NB4 (cell line): ENCODE measurements around the gene JAZF1.

Source experiments
- POLR2A ChIP-seq: IDR thresholded peaks from 2 replicates; pipeline ENCODE4 v1.6.1; 2011; ENCODE audit warnings: mild to moderate bottlenecking; ENCODE audit not compliant: insufficient read length; ENCODE audit errors: extremely low read depth
- TF ChIP-seq, protein P1 (sequence below): IDR thresholded peaks from 2 replicates; pipeline ENCODE4 v1.6.1; 2011; ENCODE audit warnings: low read depth, low read length
- TF ChIP-seq, protein P2 (sequence below): IDR thresholded peaks from one replicate; pipeline ENCODE4 v1.5.1; 2012; ENCODE audit warnings: low read depth, low read length

DNA sequence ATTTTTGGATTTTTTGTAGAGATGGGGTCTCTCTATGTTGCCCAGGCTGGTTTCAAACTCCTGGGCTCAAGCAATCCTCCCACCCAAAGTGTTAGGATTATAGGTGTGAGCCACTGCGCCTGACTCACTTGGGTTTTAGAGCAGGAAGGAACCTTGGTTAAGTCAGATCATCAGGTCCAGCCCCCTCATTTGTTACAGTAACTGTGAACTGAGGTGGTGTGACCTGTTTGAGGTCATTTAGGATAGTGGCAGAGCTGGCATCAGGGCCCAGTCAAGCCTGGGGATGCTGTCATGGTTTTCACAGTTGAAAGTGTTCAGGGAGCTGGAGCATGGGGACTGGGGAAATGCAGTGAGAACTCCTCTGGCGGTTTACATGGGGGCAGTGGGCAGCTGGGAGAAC is 281.0 kb downstream of the JAZF1 start:
- TF ChIP-seq POLR2A: no peak
- TF ChIP-seq, protein P1, sequence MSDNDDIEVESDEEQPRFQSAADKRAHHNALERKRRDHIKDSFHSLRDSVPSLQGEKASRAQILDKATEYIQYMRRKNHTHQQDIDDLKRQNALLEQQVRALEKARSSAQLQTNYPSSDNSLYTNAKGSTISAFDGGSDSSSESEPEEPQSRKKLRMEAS: no peak
- TF ChIP-seq, protein P2, sequence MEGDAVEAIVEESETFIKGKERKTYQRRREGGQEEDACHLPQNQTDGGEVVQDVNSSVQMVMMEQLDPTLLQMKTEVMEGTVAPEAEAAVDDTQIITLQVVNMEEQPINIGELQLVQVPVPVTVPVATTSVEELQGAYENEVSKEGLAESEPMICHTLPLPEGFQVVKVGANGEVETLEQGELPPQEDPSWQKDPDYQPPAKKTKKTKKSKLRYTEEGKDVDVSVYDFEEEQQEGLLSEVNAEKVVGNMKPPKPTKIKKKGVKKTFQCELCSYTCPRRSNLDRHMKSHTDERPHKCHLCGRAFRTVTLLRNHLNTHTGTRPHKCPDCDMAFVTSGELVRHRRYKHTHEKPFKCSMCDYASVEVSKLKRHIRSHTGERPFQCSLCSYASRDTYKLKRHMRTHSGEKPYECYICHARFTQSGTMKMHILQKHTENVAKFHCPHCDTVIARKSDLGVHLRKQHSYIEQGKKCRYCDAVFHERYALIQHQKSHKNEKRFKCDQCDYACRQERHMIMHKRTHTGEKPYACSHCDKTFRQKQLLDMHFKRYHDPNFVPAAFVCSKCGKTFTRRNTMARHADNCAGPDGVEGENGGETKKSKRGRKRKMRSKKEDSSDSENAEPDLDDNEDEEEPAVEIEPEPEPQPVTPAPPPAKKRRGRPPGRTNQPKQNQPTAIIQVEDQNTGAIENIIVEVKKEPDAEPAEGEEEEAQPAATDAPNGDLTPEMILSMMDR: no peak
